ENCODE results near the gene DGCR2. TPM values are rescaled to one million over a fixed set of nuclear protein-coding genes. Genes with fewer than 3 reads are reported as not detected.
A peak's percentile ranks its signal among the peaks of the same experiment; 100 is the strongest.

Gene DGCR2
- polyA plus RNA-seq (2012; ENCODE audit: insufficient read depth, insufficient read length, low read depth) = 69.5 TPM

- H3K36me3 ChIP-seq = no peaks in the 10 kb centered on the region
- peak; percentile 99 for DNase-seq
- peak within 1 kb of the TSS; percentile 89 for H3K4me3 ChIP-seq (ENCODE audit: low read depth, low read length)
- no peaks in the 10 kb centered on the region for H3K4me1 ChIP-seq
- no peaks in the 10 kb centered on the region for H3K9me3 ChIP-seq
- no peaks in the 10 kb centered on the region for H3K27me3 ChIP-seq
- TF ChIP-seq CTCF (IDR thresholded peaks at IDR 0.05; ENCODE audit: low read depth, low read length) = no peak
These were observed at the start of gene DGCR2 for GRCh38 chr22:19122143-19122751. Gene DGCR2, minus strand, starts transcription at chr22:19122412. Its CDS starts 206 bp downstream, at chr22:19122206.

GRCh38 chr22:19169947-19170318, 47.7 kb upstream of the DGCR2 start:
- peaks cover 8% of the 10 kb centered on the region for H3K4me1 ChIP-seq

GRCh38 chr22:19169002-19169946, 47.1 kb upstream of the DGCR2 start:
- Histone ChIP-seq H3K27me3 (peaks cover 47% of the 10 kb centered on the region), H3K9me3 (no peaks in the 10 kb centered on the region), H3K4me1 (peaks cover 2% of the 10 kb centered on the region), H3K36me3 (no peaks in the 10 kb centered on the region; the same call in 1 of the 2 replicates), H3K4me3 (ENCODE audit: low read depth, low read length) (peak overlapping the region; percentile 13)
- TF ChIP-seq CTCF (IDR thresholded peaks at IDR 0.05; ENCODE audit: low read depth, low read length) = no peak
- DNase-seq = no peak

More at GRCh38 chr22:19169947-19170318, 47.7 kb upstream of the DGCR2 start:
- Histone ChIP-seq H3K27me3 (peaks cover 47% of the 10 kb centered on the region), H3K4me3 (ENCODE audit: low read depth, low read length) (peak overlapping the region; percentile 13; the same call in 1 of the 2 replicates), H3K9me3 (no peaks in the 10 kb centered on the region), H3K36me3 (no peaks in the 10 kb centered on the region; the same call in 1 of the 2 replicates)
- no peak for DNase-seq
- TF ChIP-seq CTCF (IDR thresholded peaks at IDR 0.05; ENCODE audit: low read depth, low read length) = no peak

GRCh38 chr22:19168088-19168890, 46.1 kb upstream of the DGCR2 start:
- H3K9me3 ChIP-seq = no peaks in the 10 kb centered on the region
- peaks cover 47% of the 10 kb centered on the region for H3K27me3 ChIP-seq
- peak; percentile 18 for DNase-seq
- H3K4me1 ChIP-seq = no peaks in the 10 kb centered on the region; the same call in 1 of the 2 replicates
- TF ChIP-seq CTCF (IDR thresholded peaks at IDR 0.05; ENCODE audit: low read depth, low read length) = peak; percentile 24; the same call in 1 of the 2 replicates
- no peak overlapping the region for H3K4me3 ChIP-seq (ENCODE audit: low read depth, low read length)
- H3K36me3 ChIP-seq = no peaks in the 10 kb centered on the region; the same call in 1 of the 2 replicates

- DNase-seq = no peak
- no peaks in the 10 kb centered on the region for H3K9me3 ChIP-seq
- peaks cover 50% of the 10 kb centered on the region for H3K27me3 ChIP-seq
- no peak for TF ChIP-seq CTCF (IDR thresholded peaks at IDR 0.05; ENCODE audit: low read depth, low read length)
- H3K36me3 ChIP-seq = no peaks in the 10 kb centered on the region
- no peaks in the 10 kb centered on the region for H3K4me1 ChIP-seq
- H3K4me3 ChIP-seq (ENCODE audit: low read depth, low read length) = no peak overlapping the region
These were observed 45.1 kb upstream of the DGCR2 start for GRCh38 chr22:19167106-19167869.
